Heart right ventricle (tissue), 16 donors: ENCODE data around the gene CHST15. TPM values are rescaled to one million over a fixed set of nuclear protein-coding genes. Genes with fewer than 3 reads are reported as not detected.
"Not testable (repeated sequence)": the region's sequence is repeated elsewhere in the genome, so short reads cannot be mapped to it uniquely, and the experiment has no call there.

Experiments
- ATAC-seq, 8 donors: fragments of 200-7000 bp; cut with Tn5 transposase; one replicate each; pipeline ENCODE4 v1.9.1; 2020; ENCODE audit warnings: mild to moderate bottlenecking in 8 of 8, moderate library complexity in 8 of 8, moderate number of reproducible peaks in 1 of 8
- DNase-seq, 2 donors: peaks; one replicate each; pipeline ENCODE4 v3.0.0-alpha.2; 2020
- H3K27ac ChIP-seq, 10 donors: fragments of 200-600 bp; sonication (generic) in 2 of 10; one replicate each; pipeline versions ENCODE4 v1.5.0 to v1.8.0; 2020 to 2022; ENCODE audit warnings: mild to moderate bottlenecking in 3 of 10
- H3K27me3 ChIP-seq, 7 donors: fragments of 200-600 bp; one replicate each; pipeline ENCODE4 v1.8.0; 2021 to 2022; ENCODE audit warnings: mild to moderate bottlenecking in 2 of 7
- H3K36me3 ChIP-seq, 9 donors: fragments of 200-600 bp; sonication (generic) in 1 of 9; one replicate each; pipeline versions ENCODE4 v1.5.0 to v1.8.0; 2020 to 2022; ENCODE audit warnings: mild to moderate bottlenecking in 2 of 9
- H3K4me1 ChIP-seq, 9 donors: fragments of 200-600 bp; sonication (generic) in 1 of 9; one replicate each; pipeline versions ENCODE4 v1.5.0 to v1.8.0; 2020 to 2022; ENCODE audit warnings: mild to moderate bottlenecking in 4 of 9
- H3K4me3 ChIP-seq, 10 donors: fragments of 200-600 bp; sonication (generic) in 2 of 10; one replicate each; pipeline versions ENCODE4 v1.5.0 to v1.8.0; 2020 to 2022; ENCODE audit warnings: mild to moderate bottlenecking in 7 of 10, moderate library complexity in 2 of 10
- H3K9me3 ChIP-seq, 11 donors: fragments of 200-600 bp in 10 of 11; sonication (generic) in 2 of 11; one replicate each; pipeline versions ENCODE4 v1.5.0 to v1.8.0; 2013 to 2022; ENCODE audit warnings: mild to moderate bottlenecking in 2 of 11, control low read depth in 1 of 11, moderate library complexity in 1 of 11
- WGBS, 2 donors: extraction: QIAGEN DNeasy Blood & Tissue Kit; methylation state at CpG; one replicate each; pipeline ENCODE4 v1.1.7; 2013; ENCODE audit warnings: inconsistent platforms in 1 of 2; 5-methylcytosine and 5-hydroxymethylcytosine counted together
- intact Hi-C, 10 donors: fragments of 100-400 bp; cut with DNase I; formaldehyde crosslinking; loops; one replicate each; pipeline versions ENCODE4 v1.11.1 to v1.14.2; 2022
- polyA plus RNA-seq, 2 donors: library from polyadenylated mRNA; stranded (reverse); fragments of 200-250 nt; gene quantifications; one replicate each; pipeline ENCODE4 v1.2.3, GENCODE V29; 2013
- total RNA-seq, 10 donors: library from RNA; stranded (reverse); fragmentation: NEBNext Ultra II Directional in 3 of 10; extraction: Animal tissue kit (Norgen Biotek cat#: 25700) in 3 of 10; gene quantifications; one replicate each; pipeline versions ENCODE4 v1.2.1 to v1.2.4, GENCODE V29; 2021 to 2023
- TF ChIP-seq, protein P1 (sequence below), 9 donors: fragments of 200-600 bp; sonication (generic) in 2 of 9; IDR thresholded peaks; one replicate each; pipeline versions ENCODE4 v1.5.0 to v1.8.0; 2021 to 2022; ENCODE audit warnings: antibody characterized with exemption in 9 of 9, mild to moderate bottlenecking in 5 of 9, moderate library complexity in 1 of 9
- donor health status: Arrhythmogenic right ventricular cardiomyopathy.
- donor health status: ischemic (EF 13 %, LVEDD 7.1; RV severe dilation, severe dysfunction).
- donor health status: healthy with polysubstance abuse.
- donor health status: DM: no; HTN: yes; CAD: no.
- donor health status: DM: no; HTN: no; CAD: no.
- donor health status: ischemic (EF 25% LVEDD 6.9; RV normal size, moderate dysfunction).
- donor health status: ischemic (EF 25% LVEDD 5.7; RV mildly dilated, moderate dysfunction).
- donor health status: healthy.
- donor health status: DM: yes; HTN: yes; CAD: no.
- donor health status: Ischemic cardiomyopathy.
- donor health status: ischemic (EF 35%, LVEDD 5.7; RV mildly dilated, moderate dysfunction).
- donor health status: nonischemic (EF 11% LVEDD 7.7; RV severe dilation, severe dysfunction).
- donor health status: DM: yes; HTN: yes; CAD: no.
- donor health status: PGD.
- donor health status: ischemic (EF 29% LVEDD 5.4; RV normal size, mild dysfunction).
- donor health status: nonischemic (EF 23%, LVEDD 6.1; RV moderate dilation, normal function).

Gene CHST15
- total and polyA plus RNA-seq, 12 donors: 1.3 to 16.7 (median 4.8) TPM

DNA sequence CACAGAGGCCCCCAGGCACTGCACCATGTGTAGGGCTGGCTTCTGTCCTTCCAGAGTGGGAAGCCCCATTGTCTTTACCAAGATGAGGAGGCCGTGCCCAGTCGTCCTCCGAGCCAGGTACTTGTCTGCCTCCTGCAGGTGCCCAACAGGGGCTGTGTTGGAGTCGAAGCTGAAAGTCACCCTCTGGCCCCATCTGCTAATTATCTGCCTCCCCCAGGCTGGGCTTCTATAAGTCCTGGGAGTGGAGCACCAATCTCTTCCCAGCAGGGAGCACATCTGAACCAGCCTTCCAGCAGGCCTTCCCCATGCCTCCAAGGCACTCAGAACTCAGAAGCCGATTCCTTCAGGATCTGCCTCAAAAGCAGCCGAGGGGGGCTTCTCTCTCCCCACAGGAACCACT is 11.6 kb upstream of the CHST15 start:
- 71 to 76% methylated on average over 6 of the region's 6 CpGs for WGBS, 2 donors
- no peak overlapping the region for H3K4me3 ChIP-seq
- peak overlapping the region in 1 of 10 donors; percentile 29 for H3K27ac ChIP-seq
- H3K4me1 ChIP-seq: peaks cover 0 to 22% (median 17%) of the 10 kb centered on the region in 9 donors
- TF ChIP-seq, protein P1, sequence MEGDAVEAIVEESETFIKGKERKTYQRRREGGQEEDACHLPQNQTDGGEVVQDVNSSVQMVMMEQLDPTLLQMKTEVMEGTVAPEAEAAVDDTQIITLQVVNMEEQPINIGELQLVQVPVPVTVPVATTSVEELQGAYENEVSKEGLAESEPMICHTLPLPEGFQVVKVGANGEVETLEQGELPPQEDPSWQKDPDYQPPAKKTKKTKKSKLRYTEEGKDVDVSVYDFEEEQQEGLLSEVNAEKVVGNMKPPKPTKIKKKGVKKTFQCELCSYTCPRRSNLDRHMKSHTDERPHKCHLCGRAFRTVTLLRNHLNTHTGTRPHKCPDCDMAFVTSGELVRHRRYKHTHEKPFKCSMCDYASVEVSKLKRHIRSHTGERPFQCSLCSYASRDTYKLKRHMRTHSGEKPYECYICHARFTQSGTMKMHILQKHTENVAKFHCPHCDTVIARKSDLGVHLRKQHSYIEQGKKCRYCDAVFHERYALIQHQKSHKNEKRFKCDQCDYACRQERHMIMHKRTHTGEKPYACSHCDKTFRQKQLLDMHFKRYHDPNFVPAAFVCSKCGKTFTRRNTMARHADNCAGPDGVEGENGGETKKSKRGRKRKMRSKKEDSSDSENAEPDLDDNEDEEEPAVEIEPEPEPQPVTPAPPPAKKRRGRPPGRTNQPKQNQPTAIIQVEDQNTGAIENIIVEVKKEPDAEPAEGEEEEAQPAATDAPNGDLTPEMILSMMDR (IDR thresholded peaks at IDR 0.05): no peak
- ATAC-seq (no peak), DNase-seq (no peak)
- peaks cover 0 to 4% (median 0%) of the 10 kb centered on the region in 7 donors for H3K27me3 ChIP-seq
- intact Hi-C loops: no loop called here
- peaks cover 0 to 10% (median 0%) of the 10 kb centered on the region in 11 donors for H3K9me3 ChIP-seq
- H3K36me3 ChIP-seq: no peaks in the 10 kb centered on the region

DNA sequence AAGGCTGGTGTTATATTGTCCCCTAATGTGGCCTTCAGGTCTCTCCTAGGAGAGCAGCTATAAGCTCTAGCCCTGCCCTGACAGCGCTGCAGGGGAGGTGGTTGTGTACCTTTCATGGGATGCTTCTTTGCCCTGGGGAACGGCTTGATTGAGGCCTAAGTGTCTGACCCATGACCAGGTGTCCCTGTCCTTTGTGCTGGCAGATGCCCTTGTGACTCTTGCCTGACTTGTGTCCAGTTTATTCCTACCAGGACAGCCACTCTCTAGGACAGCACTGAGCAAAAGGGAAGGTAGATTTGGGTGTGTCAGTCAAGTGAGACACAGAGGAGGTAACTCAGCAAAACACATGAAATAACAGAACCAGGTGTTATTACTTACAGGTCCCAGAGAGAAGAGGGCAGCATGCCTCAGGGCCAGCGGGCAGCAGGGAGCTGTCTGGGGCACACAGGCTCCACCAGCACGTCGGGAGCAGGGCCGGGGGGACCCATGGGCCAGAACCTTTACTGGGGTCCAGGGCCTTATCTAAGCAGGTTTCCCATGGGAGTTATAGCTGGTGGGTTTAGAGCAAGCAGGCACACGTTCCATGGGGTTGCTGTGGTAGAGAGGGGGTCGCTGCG is 10.7 kb upstream of the CHST15 start:
- Histone ChIP-seq H3K9me3 (peaks cover 0 to 12% (median 0%) of the 10 kb centered on the region in 11 donors), H3K4me3 (no peak overlapping the region), H3K4me1 (peaks cover 0 to 22% (median 17%) of the 10 kb centered on the region in 9 donors), H3K27me3 (peaks cover 0 to 4% (median 0%) of the 10 kb centered on the region in 7 donors), H3K27ac (no peak overlapping the region), H3K36me3 (no peaks in the 10 kb centered on the region)
- DNase-seq: no peak
- intact Hi-C loops: no loop called here
- TF ChIP-seq, protein P1 (IDR thresholded peaks at IDR 0.05): no peak
- ATAC-seq: no peak
- WGBS, 2 donors: 95 to 97% methylated on average over 9 of the region's 9 CpGs

DNA sequence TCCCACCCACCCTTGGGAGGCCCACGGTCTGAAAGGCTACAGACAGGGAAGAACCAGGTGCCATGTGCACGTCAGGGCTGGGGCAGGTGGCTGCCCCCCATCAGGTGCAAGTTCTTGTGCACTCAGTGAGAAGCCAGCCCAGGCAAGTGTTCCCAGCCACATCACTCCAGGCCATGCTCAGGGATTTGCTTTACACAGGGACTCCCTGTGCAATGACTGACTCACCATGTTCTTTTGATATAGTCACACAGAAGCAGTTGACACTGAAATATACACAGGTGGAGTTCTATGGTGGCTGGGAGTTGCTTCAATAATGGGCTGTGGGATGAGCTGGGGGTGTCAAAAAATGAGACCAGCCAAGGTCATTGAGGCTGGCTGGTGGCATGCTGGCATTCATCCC is 8.0 kb upstream of the CHST15 start:
- TF ChIP-seq, protein P1 (IDR thresholded peaks at IDR 0.05): no peak
- H3K4me3 ChIP-seq: no peak overlapping the region
- H3K4me1 ChIP-seq: peaks cover 0 to 15% (median 13%) of the 10 kb centered on the region in 9 donors
- H3K36me3 ChIP-seq: no peaks in the 10 kb centered on the region
- 91 to 98% methylated on average over 2 of the region's 2 CpGs for WGBS, 2 donors
- no peak overlapping the region for H3K27ac ChIP-seq
- ATAC-seq: no peak
- DNase-seq: no peak
- H3K27me3 ChIP-seq: peaks cover 0 to 24% (median 12%) of the 10 kb centered on the region in 7 donors
- peaks cover 0 to 16% (median 0%) of the 10 kb centered on the region in 11 donors for H3K9me3 ChIP-seq
- intact Hi-C loops: no loop called here

DNA sequence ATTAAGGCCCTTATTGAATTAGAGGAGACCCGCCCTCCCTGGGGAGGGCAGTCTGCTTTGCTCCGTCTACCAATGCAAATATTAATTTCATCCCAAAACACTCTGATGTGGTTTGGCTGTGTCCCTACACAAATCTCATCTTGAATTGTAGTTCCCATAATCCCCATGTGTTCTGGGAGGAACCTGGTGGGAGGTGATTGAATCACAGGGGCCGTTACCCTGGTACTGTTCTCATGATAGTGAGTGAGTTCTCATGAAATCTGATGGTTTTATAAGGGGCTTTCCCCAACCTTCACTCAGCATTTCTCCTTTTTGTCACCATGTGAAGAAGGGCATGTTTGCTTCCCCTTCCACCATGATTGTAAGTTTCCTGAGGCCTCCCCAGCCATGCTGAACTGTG is 7.3 kb upstream of the CHST15 start:
- intact Hi-C loops, ATAC-seq, DNase-seq, H3K36me3 ChIP-seq, H3K4me1 ChIP-seq, H3K4me3 ChIP-seq, H3K27ac ChIP-seq: not testable (repeated sequence)
- 93 to 95% methylated on average over 3 of the region's 3 CpGs for WGBS, 2 donors
- Histone ChIP-seq H3K27me3 (peaks cover 0 to 31% (median 12%) of the 10 kb centered on the region in 7 donors), H3K9me3 (peaks cover 0 to 16% (median 0%) of the 10 kb centered on the region in 11 donors)

DNA sequence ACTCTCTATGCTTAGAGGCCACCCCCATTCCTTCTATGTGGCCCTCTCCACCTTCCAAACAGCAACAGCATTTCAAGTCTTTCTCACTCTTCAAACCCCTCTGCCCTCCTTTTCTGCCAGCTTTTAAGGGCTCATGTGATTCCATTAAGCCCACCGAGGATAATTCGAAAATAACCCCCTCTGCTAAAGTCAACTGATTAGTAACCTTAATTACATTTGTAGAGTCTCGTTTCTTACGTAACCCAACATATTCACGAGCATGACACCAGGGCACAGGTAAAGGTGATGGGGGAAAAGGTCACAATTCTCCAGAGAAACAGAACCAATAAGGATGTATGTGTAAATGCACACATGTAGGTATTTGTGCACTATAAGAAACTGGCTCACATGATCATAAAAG is 6.7 kb upstream of the CHST15 start:
- TF ChIP-seq, protein P1 (IDR thresholded peaks at IDR 0.05): no peak
- ATAC-seq (no peak), DNase-seq (no peak)
- Histone ChIP-seq H3K27me3 (peaks cover 0 to 33% (median 12%) of the 10 kb centered on the region in 7 donors), H3K27ac (no peak overlapping the region), H3K9me3 (peaks cover 0 to 16% (median 0%) of the 10 kb centered on the region in 11 donors), H3K36me3 (no peaks in the 10 kb centered on the region), H3K4me3 (no peak overlapping the region), H3K4me1 (peaks cover 0 to 4% (median 2%) of the 10 kb centered on the region in 9 donors)
- WGBS, 2 donors: 94 to 96% methylated on average over 5 of the region's 5 CpGs
- intact Hi-C loops: no loop called here
